GM18498 (cell line): Measurements from ENCODE around the gene UNC13D.
A peak's percentile ranks its signal among the peaks of the same experiment; 100 is the strongest.
"Not testable (repeated sequence)": the region's sequence is repeated elsewhere in the genome, so short reads cannot be mapped to it uniquely, and the experiment has no call there.

ENCODE experiments used
- ATAC-seq: cut with Tn5 transposase; IDR thresholded peaks from one replicate; pipeline ENCODE4 v1.9.1; 2021; ENCODE audit warnings: mild to moderate bottlenecking, moderate library complexity; ENCODE audit not compliant: unreplicated experiment

UNC13D gene

GRCh38 chr17:75853433-75853832, 9.2 kb upstream of the UNC13D start:
- no peak for ATAC-seq

DNA sequence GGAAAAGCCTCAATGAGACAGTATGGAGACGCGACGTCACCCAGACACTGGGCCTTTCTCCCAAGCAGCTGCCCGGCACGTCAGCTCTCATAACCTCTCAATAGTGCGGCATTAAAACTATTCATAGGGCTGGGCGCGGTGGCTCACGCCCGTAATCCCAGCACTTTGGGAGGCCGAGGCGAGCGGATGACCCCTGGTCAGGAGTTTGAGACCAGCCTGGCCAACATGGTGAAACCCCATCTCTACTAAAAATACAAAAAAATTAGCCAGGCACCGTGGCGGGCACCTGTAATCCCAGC, 7.4 kb upstream of the UNC13D start:
- not testable (repeated sequence) for ATAC-seq

DNA sequence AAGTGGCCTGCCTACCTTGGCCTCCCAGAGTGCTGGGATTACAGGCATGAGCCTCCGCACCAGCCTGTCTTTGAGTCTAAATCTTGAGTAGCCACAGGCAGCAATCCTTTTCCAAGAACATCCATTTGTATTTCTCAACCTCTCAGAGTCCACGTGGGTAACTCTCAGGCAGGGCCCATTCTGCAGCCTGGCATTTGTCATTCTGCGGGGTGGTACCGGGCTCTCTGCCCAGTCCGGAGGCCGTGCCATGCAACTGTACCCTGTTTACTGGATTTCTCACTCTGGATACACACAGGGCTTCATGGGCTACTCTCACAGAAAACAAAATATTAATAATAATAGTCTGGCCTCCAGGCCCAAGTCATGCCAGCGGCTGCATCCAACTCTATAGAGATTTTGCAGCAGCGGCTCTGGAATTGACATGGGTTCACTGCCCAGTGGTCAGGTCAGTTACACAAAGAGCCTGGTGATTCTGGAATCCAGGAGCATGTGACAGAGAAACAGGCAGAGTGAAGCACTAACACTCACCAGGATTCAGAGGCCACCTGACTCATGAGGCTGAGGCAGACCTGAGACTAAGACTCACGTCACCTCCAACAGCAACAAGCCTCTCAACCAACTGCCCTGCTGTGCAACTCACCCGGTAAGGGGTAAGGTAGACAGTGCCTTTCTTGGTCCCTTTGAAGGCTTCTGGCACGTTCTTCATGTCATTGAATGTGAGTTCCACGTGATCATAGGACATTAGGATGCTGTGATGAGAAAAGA, 6.9 kb upstream of the UNC13D start:
- ATAC-seq = no peak

DNA sequence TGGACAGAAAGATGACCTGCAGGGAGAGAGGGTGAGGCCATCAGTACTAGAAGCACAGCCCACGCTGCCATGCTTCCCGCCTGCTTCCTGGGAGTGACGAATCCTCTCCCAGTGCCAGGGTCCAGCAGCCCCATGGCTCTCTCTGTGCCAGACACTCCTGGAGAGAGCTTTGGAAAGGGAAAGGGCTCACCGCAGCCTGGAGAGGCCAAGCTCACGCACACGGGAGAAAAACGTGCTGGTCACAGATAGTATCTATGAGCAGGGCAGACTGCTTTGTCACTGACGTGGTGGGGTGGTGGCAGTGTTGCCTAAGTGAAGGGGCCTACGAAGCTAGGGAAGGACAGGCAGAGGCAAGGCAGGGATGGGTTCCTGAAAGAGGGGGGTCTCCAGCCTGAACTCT, 5.5 kb upstream of the UNC13D start:
- ATAC-seq = no peak

DNA sequence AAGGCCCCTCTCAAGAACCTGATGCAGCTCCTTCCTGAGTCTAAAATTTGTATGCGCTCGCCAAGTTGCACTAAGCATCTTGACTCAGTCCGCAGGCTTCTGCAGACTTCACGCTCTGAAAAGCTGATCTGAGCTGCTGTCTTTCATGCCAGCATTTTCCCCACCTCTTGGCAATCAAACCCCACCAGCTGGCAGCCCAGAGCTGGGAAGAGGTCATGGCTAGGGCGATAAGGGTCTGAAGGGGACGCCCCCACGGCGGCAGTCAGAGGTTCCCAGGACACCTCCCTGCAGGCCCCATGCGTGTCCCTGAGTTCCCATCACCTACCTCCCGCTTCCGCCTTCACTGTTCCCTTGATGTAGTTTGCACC, 5.1 kb upstream of the UNC13D start:
- ATAC-seq = no peak

- no peak for ATAC-seq
Observed at GRCh38 chr17:75848523-75849278, 4.5 kb upstream of the UNC13D start.

- ATAC-seq = no peak
Observed at GRCh38 chr17:75847614-75848522, 3.7 kb upstream of the UNC13D start.

- no peak for ATAC-seq
Observed at GRCh38 chr17:75846692-75847613, 2.7 kb upstream of the UNC13D start.

- ATAC-seq = no peak
Observed at GRCh38 chr17:75845933-75846691, 1.9 kb upstream of the UNC13D start.

GRCh38 chr17:75845058-75845711, 981 bp upstream of the UNC13D start:
- peak; percentile 71 for ATAC-seq

GRCh38 chr17:75844530-75845057, 390 bp upstream of the UNC13D start:
- peak; percentile 6 for ATAC-seq

DNA sequence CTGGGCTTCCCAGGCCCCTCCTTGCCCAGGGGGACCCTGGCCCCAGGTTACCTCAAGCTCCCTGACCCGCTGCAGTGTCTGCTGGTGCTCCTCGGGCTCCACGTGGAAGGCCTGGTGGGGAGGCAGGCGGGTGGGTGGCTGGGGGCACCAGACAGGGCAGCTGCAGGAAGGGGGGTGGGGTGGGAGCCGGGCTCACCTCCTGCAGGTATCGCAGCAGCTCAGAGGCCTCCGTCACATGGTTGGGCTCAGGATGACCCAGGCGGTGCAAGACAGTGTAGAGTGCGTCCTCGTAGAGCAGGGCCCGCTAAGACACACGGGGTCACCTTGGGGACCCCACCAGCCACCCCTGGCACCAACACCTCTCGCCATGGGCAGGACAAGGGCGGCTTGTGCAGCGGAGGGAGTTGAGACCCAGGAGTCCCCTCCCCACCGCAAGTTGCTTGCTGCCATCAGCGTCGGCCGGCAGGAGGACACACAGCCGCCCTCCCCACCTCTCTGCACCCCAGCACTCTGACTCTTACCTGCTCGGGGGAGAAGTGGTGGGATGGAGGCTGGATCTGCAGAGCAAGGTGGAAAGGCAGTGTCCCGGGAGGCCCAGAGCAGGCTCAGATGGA, 1.1 kb downstream of the UNC13D start:
- no peak for ATAC-seq

DNA sequence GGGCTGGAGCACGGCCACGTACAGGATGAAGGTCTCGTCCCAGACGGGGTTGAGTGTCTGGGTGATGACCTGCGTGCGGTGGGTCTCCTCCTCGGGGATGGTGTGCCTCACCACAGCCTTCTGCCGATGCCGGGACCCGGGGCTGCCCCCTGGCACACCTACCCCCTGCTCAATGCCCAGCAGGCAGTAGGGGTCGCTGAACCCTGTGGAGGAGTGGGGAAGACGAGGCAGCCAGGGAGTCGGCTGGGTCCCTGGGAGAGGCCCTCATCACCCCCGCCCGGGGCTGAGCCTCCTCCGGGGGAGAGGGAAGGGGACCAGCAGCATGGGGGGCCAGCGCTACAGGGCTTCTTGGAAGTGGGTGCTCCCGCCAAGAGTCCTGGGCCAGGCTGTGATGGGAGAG, 1.8 kb downstream of the UNC13D start:
- no peak for ATAC-seq

GRCh38 chr17:75840799-75841164, 3.4 kb downstream of the UNC13D start:
- no peak for ATAC-seq

DNA sequence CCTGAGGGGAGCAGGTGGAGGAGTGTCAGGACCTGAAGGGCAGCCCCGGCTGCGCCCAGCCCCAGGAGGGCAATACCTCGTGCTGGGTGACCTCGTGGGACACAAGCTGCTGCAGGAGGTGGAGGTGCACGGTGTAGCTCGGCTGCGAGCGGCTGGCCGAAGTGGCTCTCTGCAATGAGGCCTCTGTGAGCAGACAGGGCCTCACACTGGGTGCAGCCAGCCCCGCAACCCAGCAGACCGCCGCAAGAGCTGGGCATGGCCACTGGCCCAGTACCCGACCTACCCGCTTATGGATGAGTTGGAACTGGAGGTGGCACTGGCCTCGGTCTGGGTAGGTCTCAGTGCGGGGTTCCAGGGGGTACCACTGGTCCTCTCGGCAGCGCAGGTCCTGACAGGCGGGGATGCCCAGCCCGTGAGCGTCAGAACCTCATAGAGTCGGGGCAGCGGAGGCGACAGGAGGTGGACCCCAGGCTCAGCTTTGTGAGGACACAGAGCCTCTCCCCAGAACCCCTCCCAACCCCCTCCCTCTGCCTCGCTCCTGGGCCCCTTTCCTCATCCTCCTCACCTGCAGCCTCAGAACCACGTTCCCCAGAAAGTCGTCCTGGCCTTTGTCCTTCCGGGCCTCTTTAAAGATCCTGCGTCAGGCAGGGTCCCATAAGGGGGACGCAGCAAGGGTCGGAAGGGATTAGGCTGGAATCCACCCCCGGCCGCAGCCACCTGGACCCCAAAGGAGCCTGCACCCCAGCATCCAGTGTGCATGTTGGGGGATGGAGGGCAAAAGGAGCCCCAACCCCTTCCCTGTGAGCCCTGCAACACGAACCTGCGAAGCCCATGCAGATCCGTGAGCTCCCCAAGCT, 4.0 kb downstream of the UNC13D start:
- ATAC-seq = no peak

DNA sequence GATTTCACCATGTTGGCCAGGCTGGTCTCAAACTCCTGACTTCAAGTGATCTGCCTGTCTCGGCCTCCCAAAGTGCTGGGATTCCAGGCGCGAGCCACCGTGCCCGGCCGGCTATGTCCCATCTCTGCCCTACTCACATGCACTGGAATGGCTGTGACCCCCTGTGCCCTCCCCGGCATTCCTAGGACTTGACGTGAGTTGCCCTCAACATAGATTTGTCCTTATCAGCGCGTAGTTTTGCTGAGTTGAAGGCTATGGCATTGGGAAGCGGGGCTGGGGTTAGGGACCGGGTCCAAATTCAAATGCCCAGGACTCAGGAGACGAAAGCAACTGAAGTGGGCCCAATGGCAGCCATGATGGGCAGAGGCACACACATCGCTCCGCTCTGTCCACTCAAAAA, 5.8 kb downstream of the UNC13D start:
- ATAC-seq = no peak

DNA sequence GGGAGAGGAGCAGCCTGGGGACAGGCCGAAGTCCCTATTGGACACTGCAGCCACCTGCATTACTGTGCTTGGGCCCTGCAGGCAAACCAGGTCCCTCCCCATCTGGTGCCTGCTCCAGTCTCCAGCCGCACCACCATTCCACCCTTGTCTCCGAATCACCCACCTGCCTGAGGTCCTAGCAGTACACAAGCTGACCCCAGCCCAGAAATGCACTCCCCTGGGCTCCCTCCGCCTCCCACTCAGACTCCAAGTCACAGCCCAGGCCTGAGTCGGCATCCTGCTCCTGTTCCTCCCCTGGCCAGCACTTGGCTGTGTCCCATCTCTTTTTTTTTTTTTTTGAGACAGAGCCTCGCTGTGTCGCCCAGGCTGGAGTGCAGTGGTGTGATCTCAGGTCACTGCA, 6.3 kb downstream of the UNC13D start:
- no peak for ATAC-seq

GRCh38 chr17:75836605-75837004, 7.6 kb downstream of the UNC13D start:
- no peak for ATAC-seq
